Body of pancreas (tissue), 4 donors: ENCODE data around the gene IL11RA.

Source experiments
- POLR2A ChIP-seq, 3 donors: fragments of 450-650 bp; IDR thresholded peaks; one replicate each; pipeline ENCODE4 v1.6.1; 2016; ENCODE audit warnings: antibody characterized with exemption in 3 of 3, mild to moderate bottlenecking in 2 of 3
- TF ChIP-seq, protein P1 (sequence below), 7 experiments: fragments of 450-650 bp in 4 of 7; fragments of 200-600 bp in 3 of 7; sonication (generic) in 3 of 7; IDR thresholded peaks; one replicate each; pipeline ENCODE4 v1.5.1; 2016 to 2019; ENCODE audit warnings: antibody characterized with exemption in 7 of 7

GRCh38 chr9:34627716-34628655, 24.0 kb upstream of the IL11RA start:
- TF ChIP-seq, protein P1, sequence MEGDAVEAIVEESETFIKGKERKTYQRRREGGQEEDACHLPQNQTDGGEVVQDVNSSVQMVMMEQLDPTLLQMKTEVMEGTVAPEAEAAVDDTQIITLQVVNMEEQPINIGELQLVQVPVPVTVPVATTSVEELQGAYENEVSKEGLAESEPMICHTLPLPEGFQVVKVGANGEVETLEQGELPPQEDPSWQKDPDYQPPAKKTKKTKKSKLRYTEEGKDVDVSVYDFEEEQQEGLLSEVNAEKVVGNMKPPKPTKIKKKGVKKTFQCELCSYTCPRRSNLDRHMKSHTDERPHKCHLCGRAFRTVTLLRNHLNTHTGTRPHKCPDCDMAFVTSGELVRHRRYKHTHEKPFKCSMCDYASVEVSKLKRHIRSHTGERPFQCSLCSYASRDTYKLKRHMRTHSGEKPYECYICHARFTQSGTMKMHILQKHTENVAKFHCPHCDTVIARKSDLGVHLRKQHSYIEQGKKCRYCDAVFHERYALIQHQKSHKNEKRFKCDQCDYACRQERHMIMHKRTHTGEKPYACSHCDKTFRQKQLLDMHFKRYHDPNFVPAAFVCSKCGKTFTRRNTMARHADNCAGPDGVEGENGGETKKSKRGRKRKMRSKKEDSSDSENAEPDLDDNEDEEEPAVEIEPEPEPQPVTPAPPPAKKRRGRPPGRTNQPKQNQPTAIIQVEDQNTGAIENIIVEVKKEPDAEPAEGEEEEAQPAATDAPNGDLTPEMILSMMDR (IDR thresholded peaks at IDR 0.05), result no peak
- no peak for TF ChIP-seq POLR2A (IDR thresholded peaks at IDR 0.05)
